ENCODE data around the gene SLC25A22.

SLC25A22 gene

GRCh38 chr11:788009-788640, 10.0 kb downstream of the SLC25A22 start:
- no peak for DNase-seq

- no peak for DNase-seq
Observed at GRCh38 chr11:787084-787675, 10.9 kb downstream of the SLC25A22 start.

- DNase-seq = no peak
Observed at GRCh38 chr11:786235-787083, 11.6 kb downstream of the SLC25A22 start.

GRCh38 chr11:783581-784015, 14.5 kb downstream of the SLC25A22 start:
- peak; percentile 46 for DNase-seq

- no peak for DNase-seq
Observed at GRCh38 chr11:782264-783174, 15.6 kb downstream of the SLC25A22 start.

DNA sequence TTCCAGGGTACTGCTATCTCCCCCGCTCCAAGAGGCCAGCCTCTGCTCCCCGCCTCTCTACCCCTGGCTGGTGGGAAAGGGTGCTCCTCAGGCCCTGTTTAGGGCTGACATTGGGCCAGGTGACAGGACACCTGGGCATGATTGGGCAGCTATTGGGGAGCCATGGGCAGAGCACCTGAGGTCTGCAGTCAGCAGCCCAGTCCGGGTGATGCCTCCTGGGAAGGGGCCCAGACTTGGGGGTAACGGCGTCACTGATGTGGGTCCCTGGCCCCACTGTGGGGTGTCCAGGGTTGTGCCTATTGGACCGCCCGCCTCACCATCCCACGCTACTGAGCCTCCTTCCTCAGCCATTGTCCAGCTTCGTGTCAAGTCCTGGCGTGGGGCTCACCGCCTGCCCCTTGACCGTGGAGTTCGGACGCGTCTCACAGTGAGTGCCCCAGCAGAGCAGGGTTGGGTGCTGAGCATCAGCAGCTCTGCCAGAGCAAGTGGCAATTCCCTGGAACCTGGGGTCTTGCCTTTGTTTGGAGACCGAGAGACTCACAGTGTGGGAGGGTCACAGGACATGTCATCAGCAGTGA, 18.0 kb downstream of the SLC25A22 start:
- no peak for DNase-seq

DNA sequence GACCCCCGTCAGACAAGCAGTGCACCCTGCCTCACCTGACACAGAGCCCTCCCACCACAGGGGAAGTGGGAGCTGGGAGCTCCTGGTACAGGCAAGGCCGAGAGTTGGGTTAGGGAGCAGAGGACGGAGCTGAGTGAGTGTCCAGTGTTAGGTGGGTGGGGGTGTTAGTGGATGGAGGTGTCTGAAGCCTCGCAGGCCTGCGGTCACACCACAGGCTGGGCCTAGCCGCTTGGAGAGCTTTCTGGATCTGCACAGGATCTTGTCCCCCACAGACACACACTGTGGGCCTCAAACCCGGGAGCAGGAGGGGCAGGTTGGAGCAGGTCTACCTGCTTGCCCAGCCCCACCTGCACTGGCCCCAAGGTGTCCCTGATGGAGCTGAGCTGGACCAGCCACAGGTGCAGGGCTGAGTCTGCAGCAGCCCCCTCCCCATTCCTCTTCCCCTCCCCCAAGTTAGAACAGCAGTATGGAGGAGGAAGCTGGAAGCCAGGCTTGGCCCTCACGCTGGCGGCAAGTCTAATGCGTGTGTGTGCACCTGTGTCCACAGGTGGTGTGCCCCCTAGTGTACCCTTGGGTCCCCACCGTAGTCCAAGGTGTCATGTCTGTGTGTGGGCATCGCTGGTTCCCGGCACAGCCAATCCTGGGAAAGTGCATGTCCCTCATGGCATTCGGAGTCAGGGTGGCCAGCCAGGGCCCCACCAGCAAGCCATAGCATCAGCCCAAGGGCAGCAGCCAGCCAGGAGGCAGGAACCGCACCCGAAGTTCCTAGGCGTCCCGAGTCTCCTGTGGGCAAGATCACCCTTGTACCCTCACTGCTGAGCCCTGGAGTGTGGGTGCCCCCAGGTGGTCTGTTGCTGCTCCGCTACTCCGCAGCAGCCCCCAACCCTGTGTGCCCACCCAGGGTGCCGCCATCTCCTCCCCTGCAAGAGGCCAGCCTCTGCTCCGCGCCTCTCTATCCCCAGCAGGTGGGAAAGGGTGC, 18.8 kb downstream of the SLC25A22 start:
- no peak for DNase-seq

- DNase-seq = peak; percentile 95
Observed at GRCh38 chr11:777288-778255, 20.5 kb downstream of the SLC25A22 start, which contains the start of gene GATD1. Gene GATD1, minus strand, starts transcription at chr11:777487. Its CDS starts 25 bp downstream, at chr11:777462.

DNA sequence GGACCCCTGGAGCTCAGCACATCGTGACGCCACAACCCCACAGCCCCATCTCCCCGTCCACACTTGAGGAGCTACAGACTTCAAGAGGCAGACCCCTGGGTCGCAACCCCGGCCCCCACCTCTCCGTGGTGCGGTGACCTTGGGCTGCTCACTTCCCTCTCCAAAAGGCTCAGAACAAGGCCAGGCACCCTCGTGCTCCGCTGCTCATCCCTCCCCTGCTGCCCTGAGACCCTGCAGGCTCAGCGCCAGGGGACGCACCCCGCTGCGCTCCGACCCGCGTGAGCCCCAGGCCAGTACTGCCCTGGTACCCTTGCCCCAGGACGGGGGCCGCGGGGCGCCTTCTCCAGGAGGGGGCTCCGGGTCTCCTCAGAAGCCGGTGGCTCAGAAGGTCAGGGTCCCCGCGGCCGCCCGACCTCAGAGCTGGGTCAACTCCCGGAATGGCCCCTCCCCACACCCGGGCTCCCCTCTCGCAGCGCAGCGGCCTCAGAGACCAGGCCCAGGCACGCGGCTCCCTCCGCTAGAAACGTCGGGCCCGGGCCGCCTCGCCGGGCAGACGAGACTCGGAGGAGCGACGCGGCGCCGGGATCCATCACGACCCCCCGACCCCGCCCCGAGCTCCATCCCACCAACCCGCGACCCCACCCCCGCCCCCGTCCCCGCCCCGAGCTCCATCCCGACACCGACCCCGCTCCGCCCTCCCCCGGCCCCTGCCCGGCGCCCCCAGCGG, 21.4 kb downstream of the SLC25A22 start:
- DNase-seq = no peak

DNA sequence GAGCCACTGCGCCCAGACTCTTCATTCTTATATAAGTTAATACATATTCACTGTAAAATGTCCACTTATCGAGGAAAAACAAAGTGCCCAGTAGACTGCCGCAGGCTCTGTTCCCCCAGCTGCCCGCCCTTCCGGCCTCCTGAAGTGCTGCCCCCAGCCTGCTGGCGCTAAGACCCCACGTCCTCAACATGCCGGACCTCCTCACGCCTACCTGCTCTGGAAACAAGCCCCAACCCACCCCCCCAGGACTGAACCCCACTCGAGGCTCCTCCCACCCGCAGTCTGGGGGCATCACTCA, 21.9 kb downstream of the SLC25A22 start:
- no peak for DNase-seq

DNA sequence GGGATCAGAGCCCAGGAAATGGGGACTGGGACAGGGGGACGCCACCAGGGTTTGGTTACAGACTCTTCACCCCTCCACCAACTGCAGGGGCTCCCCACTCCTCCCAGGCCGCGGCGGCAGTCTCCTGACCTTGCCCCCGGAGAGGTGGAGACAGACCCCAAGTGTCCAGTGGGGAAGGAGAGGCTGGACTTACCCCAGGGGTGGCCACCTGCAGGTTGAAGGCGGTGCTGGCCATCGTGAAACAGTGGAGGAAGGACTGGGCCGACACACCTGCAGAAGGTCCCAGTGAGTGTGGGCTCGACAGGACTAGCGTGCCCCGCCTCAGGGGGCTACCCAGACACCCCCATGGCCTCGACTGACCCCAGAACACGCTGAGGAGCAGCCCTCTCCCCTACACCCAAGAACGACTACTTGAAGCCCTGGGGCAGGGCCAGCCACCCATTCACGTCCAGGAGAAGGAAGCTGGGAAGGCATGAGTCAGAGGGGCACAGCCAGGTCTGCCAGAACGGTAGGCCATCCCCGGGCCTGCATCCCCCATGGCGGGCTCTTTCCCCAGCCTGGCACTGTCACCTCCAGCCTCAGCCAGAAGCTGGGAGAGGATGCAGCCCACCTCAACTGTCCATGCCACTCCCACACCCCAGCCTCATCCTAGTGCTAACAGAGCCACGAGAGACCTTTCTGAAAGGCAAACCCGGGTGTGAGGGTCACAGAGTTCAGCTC, 23.0 kb downstream of the SLC25A22 start:
- DNase-seq = no peak

DNA sequence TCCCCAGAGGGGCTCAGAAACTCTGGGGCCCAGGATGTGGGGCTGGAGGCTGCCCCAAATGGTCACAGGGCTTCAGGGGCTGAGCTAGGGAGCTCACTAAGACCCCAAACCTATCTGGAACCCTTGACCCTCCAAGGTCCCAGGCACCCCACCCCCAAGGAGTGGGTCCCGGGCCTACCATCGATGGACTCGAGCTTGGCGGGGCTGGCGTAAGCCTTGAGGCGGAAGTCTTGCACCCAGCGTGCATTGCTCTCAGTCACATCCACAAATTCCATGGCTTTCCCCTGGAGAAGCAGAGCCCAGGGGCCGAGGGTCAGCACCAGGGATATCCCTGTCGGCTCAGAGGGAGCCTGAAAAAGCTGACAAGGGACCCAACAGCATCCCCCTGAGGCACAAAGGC, 24.3 kb downstream of the SLC25A22 start:
- DNase-seq = no peak

- DNase-seq = no peak
Observed at GRCh38 chr11:773425-773824, 24.7 kb downstream of the SLC25A22 start.

GRCh38 chr11:772429-773390, 25.4 kb downstream of the SLC25A22 start:
- DNase-seq = no peak

DNA sequence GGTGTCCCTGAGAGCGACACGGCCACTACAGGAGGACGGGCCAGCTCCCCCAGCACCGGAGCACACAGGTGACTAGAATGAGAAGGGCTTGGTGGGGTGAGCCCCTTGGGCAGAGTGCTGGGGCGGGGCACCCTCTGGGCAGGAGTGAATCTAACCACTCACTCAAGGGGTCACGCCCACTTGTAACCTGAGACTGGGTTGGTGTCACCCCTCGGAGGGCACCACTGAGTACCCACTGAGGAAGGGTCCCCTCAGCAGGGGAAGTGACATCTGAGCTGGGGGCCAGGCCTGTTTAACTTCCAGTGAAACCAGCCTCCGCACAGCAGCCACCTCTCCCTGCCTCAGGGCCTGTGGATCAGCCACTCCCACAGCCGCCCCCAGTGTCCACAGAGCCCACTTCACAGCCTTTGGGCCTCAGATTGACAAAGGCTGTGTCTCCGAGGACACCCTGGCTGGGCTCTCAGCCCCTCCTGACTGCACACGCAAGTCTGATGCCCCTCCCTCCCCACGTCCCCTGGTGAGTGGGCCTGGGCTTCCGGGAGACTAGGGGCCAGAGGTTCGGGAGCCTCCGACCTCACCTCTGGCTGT, 26.4 kb downstream of the SLC25A22 start:
- DNase-seq = no peak

DNA sequence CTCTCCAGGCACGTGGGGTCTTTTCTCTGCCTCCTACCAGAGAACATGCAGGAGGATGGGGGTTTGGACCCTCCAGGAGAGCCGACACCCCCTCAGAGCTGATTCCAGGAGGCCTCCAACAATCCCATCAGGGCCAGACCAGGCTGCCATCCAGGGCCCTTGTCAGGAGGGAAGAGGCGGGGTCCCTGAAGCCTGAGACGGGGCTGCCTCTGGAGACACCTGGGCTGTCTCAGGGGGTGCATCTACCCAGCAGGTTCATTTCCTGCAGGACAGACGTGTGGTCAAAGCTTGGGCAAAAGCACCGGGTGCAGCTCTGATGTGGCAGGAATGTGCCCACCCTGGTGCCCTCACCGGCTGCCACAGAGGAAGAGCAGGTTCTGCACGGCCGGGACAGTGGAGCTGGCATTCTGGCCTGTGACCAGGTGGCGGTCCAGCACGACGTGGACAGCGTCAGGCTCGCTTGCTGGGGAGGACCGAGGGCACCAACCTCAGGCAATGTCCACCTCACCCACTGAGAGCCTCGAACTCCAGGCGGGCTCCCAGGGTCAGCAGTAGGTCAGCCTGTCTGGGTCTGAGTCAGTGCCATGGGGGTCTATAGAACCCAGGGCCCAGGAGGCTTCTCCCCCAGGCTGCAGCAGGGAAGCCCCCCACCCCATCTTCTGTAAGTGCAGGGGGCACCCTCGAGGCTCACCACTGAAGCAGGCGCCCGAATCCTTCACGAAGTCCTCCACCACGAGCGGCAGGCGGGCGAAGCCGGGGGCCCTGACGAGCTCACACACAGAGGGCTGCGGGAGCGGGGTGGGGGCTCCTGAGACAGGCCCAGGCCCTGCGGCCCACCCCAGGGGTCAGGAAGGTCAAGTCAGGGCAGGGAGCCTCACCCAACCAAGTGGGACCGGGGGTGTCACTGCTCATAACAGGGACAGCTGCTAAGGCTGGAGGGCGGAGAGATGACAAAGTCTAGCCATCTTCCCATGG, 27.2 kb downstream of the SLC25A22 start:
- DNase-seq = no peak

Data from activated naive CD4-positive, alpha-beta T cell treated with Interleukin-2 at 50 U/mL for 16 hours (primary cell).